Common myeloid progenitor, CD34-positive (primary cell): ENCODE measurements around the gene LMNTD2.
A peak's percentile ranks its signal among the peaks of the same experiment; 100 is the strongest.

ENCODE experiments used
- CTCF ChIA-PET: fragments of 350-600 bp; sonication (Branson Sonifier 250); formaldehyde crosslinking; loops from one replicate; lab custom pipeline; 2021; ENCODE audit warnings: antibody characterized with exemption; lab: Charles Lee
- POLR2A ChIA-PET: fragments of 350-600 bp; sonication (Branson Sonifier 250); formaldehyde crosslinking; loops from one replicate; lab custom pipeline; 2021; ENCODE audit warnings: antibody characterized with exemption; lab: Charles Lee
- DNase-seq, 3 donors: peaks; one replicate each; pipeline versions ENCODE4 v3.0.0 to v3.0.0-alpha.2; 2013
- H3K27ac ChIP-seq, 2 experiments: 1 replicate in 1 of 2; 2 replicates in 1 of 2; pipeline ENCODE4 v1.7.0; 2013; ENCODE audit warnings: inconsistent platforms in 2 of 2, low read length in 2 of 2, mild to moderate bottlenecking in 2 of 2, low read depth in 1 of 2, moderate library complexity in 1 of 2; ENCODE audit not compliant: severe bottlenecking in 2 of 2, insufficient read depth in 1 of 2, poor library complexity in 1 of 2
- H3K27me3 ChIP-seq, 5 experiments: replicated peaks in 2 of 5; 1 replicate in 3 of 5; 2 replicates in 2 of 5; pipeline versions ENCODE4 v1.6.1 to v1.7.0; 2013; ENCODE audit warnings: low read length in 4 of 5, mild to moderate bottlenecking in 2 of 5, moderate library complexity in 2 of 5, inconsistent platforms in 1 of 5; ENCODE audit not compliant: insufficient read depth in 5 of 5, control insufficient read depth in 4 of 5
- H3K36me3 ChIP-seq, 4 experiments: 1 replicate in 2 of 4; 2 replicates in 2 of 4; pipeline versions ENCODE4 v1.6.1 to v1.7.0; 2013; ENCODE audit warnings: low read length in 3 of 4, control low read depth in 1 of 4, mild to moderate bottlenecking in 1 of 4; ENCODE audit not compliant: control insufficient read depth in 4 of 4, insufficient read depth in 4 of 4
- H3K4me1 ChIP-seq, 4 experiments: 1 replicate in 3 of 4; 2 replicates in 1 of 4; pipeline versions ENCODE4 v1.6.1 to v1.7.1; 2013; ENCODE audit warnings: low read length in 3 of 4, mild to moderate bottlenecking in 3 of 4, control low read depth in 1 of 4, inconsistent platforms in 1 of 4, moderate library complexity in 1 of 4; ENCODE audit not compliant: control insufficient read depth in 4 of 4, insufficient read depth in 4 of 4; ENCODE audit errors: control extremely low read depth in 1 of 4
- H3K4me3 ChIP-seq, 7 experiments: 1 replicate in 4 of 7; 2 replicates in 3 of 7; pipeline versions ENCODE4 v1.5.1 to v1.7.0; 2013; ENCODE audit warnings: mild to moderate bottlenecking in 7 of 7, low read length in 6 of 7, moderate library complexity in 6 of 7, inconsistent platforms in 2 of 7, low read depth in 2 of 7, control low read depth in 1 of 7; ENCODE audit not compliant: insufficient read depth in 4 of 7, control insufficient read depth in 1 of 7; ENCODE audit errors: extremely low read depth in 1 of 7
- H3K9me3 ChIP-seq, 5 experiments: 1 replicate in 4 of 5; 2 replicates in 1 of 5; pipeline versions ENCODE4 v1.6.1 to v1.7.1; 2013; ENCODE audit warnings: low read length in 4 of 5, mild to moderate bottlenecking in 2 of 5, inconsistent platforms in 1 of 5, low read depth in 1 of 5, moderate library complexity in 1 of 5; ENCODE audit not compliant: control insufficient read depth in 4 of 5, insufficient read depth in 2 of 5; ENCODE audit errors: control extremely low read depth in 1 of 5
- WGBS: methylation state at CpG from one replicate; pipeline ENCODE4 v1.1.5; 2013; ENCODE audit not compliant: insufficient coverage; 5-methylcytosine and 5-hydroxymethylcytosine counted together

LMNTD2 gene

DNA sequence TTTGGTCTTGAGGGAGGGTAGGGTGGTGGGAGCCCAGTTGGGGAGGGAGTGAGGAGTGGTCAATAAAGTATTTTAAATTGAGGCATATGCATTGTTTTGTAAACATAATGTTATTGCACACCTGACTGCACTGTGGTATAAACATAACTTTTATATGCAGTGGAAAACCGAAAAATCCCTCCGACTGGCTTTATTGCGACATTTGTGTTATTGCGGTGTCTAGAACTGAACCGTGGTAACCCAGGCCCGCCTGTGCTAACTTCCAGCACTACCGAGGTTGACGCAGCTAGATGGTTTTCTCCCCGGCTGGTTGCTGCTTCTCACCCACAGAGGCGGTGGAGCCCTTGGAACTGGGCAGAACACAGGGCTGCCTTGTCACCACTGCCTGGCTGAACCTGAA is 45.9 kb downstream of the LMNTD2 start:
- Histone ChIP-seq H3K36me3 (peaks cover 0 to 10% (median 6%) of the 10 kb centered on the region in 4 experiments), H3K27me3 (no peaks in the 10 kb centered on the region), H3K27ac (no peak overlapping the region), H3K4me1 (peaks cover 0 to 4% (median 3%) of the 10 kb centered on the region in 4 experiments), H3K4me3 (no peak overlapping the region), H3K9me3 (peaks cover 0 to 6% (median 4%) of the 10 kb centered on the region in 5 experiments)
- POLR2A ChIA-PET: no interaction called here
- CTCF ChIA-PET: interaction anchor here (1.0 kb wide), 2 partner anchors 63 to 66 kb away, joined by 3 to 4 read pairs; no protein-coding TSS in a partner anchor
- DNase-seq: no peak
- 96% methylated on average over 9 of the region's 10 CpGs for WGBS

DNA sequence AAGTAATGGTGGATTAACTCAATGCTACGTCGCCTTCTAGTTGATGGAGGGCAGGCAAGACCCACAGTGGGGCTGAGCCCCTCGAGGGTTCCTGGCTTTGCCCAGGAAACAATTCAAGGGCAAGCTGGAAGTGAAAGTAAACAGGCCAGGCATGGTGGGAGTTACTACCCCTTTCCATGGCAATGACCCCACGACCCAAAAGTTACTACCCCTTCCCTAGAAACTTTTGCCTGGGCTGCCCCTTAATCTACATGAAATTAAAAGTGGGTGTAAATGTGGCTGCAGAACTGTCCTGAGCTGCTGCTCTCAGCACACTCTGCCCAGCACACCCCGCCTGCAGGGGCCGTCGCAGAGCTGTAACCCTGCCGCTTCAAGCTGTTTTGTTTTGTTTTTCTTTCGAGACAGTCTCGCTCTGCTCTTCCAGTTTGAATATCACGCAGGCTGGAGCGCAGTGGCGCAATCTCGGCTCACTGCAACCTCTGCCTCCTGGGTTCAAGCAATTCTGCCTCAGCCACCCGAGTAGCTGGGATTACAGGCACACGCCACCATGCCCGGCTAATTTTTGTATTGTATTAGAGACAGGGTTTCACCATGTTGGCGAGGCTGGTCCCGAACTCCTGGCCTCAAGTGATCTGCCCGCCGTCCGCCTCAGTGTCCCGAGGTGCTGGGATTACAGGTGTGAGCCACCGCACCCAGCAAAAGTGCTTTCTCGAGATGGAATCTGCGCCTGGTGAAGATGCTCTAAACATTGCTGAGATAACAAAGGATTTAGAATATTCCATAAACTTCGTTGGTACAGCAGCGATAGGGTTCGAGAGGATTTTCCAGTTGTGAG is 47.6 kb downstream of the LMNTD2 start:
- no peak overlapping the region for H3K27ac ChIP-seq
- no peak overlapping the region for H3K4me3 ChIP-seq
- CTCF ChIA-PET: no interaction called here
- DNase-seq: no peak
- H3K9me3 ChIP-seq: peaks cover 0 to 6% (median 4%) of the 10 kb centered on the region in 5 experiments
- no peaks in the 10 kb centered on the region for H3K27me3 ChIP-seq
- WGBS: 93% methylated on average over 24 of the region's 29 CpGs
- peaks cover 0 to 10% (median 8%) of the 10 kb centered on the region in 4 experiments for H3K36me3 ChIP-seq
- peaks cover 0 to 3% (median under 1%) of the 10 kb centered on the region in 4 experiments for H3K4me1 ChIP-seq
- POLR2A ChIA-PET: no interaction called here

DNA sequence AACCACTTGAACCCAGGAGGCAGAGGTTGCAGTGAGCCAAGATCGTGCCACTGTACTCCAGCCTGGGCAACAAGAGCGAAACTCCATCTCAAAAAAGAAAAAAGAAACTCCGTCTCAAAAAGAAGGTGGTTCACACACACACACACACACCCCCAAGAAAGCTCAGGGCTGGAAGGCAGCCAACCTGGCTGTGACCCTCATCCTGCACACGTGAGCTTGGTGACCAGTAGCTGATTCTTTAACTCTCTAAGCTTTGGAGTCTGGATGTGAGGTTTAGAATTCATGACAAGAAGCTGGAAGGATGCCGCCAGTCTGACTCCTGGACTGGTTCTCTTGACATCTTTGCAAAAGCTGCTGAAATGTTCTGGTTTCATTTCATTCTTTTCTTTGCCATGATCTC is 51.6 kb downstream of the LMNTD2 start:
- Histone ChIP-seq H3K27ac (no peak overlapping the region), H3K4me1 (peaks cover 3 to 34% (median 32%) of the 10 kb centered on the region in 4 experiments), H3K27me3 (peaks cover 0 to 2% (median 0%) of the 10 kb centered on the region in 5 experiments), H3K4me3 (no peak overlapping the region), H3K9me3 (no peaks in the 10 kb centered on the region), H3K36me3 (peaks cover 0 to 9% (median 5%) of the 10 kb centered on the region in 4 experiments)
- CTCF ChIA-PET: interaction anchor here (1.1 to 1.5 kb wide), 4 partner anchors 9 to 60 kb away, joined by 3 to 7 read pairs (median 3); no protein-coding TSS in a partner anchor
- 88% methylated on average over 2 of the region's 5 CpGs for WGBS
- POLR2A ChIA-PET: no interaction called here
- DNase-seq: no peak

DNA sequence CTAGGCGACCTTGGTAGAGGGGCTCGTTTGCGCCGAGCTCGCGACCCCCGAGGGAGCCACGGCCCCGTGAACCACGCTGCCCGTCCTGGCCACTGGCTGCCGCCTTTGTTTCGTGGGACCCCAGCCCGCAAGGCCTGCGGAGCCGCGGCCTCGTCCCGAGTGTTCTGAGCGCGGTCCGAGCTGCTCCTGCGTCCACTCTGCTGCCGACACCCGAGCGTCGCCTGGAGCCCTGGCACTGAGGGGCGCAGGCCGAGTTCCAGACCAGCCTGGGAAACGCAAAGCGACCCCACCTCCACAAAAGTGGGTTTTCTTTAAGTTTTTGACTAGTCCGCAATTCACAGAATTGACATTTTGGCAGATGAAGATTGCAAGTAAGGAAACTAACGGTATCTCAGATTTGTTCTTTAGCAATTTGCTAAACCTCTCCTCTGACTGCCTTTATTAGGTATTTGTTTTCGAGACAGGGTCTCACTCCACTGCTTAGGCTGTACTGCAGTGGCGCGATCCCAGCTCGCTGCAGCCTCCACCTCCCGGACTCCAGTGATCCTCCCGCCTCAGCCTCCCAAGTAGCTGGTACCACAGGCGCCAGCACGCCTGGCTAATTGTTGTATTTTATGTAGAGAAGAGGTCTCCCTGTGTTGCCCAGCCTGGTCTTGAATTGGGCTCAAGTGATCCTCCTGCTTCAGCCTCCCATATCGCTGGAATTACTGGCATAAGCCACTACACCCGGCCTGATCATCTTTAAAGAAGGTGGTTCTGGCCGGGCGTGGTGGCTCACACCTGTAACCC is 52.6 kb downstream of the LMNTD2 start:
- CTCF ChIA-PET: no interaction called here

DNA sequence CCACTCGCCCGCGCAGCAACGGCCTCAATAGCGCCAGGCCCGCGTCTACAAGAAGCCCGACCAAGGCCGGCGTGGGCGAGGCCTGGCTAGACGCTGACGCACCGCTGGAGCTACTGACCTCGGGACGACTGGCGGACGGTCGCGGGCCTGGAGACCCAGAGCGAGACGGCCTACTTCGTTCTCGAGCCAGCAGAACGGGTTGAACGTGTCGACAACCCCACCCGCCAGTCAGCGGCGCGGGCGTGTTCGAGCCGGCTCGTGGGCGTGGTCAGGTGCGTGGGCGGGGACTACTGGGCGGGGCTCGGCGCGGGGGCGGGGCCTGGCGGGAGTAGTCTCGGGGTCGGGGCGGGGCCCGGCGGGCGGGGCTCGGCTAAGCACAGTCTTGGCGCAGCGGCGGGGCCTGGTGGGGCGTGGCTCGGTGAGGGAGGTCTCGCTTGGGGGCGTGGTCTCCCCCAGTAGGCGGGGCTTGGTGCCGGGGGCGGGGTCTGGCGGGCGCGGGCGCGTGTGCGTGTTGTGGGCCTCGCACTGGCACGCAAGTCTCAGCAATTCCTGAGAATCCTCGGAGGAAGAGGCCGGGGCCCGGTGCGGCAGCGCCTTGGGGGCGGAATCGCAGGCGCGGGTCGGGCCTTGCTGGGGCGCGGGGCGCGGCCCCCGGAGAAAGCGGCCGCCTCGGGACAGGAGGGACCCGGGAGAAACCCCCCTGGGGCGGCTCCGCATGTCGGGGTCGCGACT is 53.4 kb downstream of the LMNTD2 start, which contains the start of gene RNH1:
RNH1 (minus strand) TSS at position 248 of the 732 bp plus-strand sequence. CDS start 5,080 bp downstream, outside the sequence.
- peaks cover 3 to 40% (median 37%) of the 10 kb centered on the region in 4 experiments for H3K4me1 ChIP-seq
- peaks cover 0 to 2% (median 0%) of the 10 kb centered on the region in 5 experiments for H3K27me3 ChIP-seq
- peak within 1 kb of the TSS; percentile 99 for H3K27ac ChIP-seq
- H3K9me3 ChIP-seq: no peaks in the 10 kb centered on the region
- peaks cover 0 to 14% (median 5%) of the 10 kb centered on the region in 4 experiments for H3K36me3 ChIP-seq
- DNase-seq: peak; percentile 91 to 94 (median 94)
- ChIA-PET POLR2A (interaction anchor here (0.6 to 1.0 kb wide), 2 partner anchors 9 to 92 kb away, joined by 3 to 5 read pairs; partner anchors contain the start of gene SIGIRR), CTCF (interaction anchor here (1.0 kb wide), 2 partner anchors 13 to 100 kb away, joined by 3 to 4 read pairs; no protein-coding TSS in a partner anchor)
- H3K4me3 ChIP-seq: peak within 1 kb of the TSS; percentile 48 to 91 (median 79)
- WGBS: under 1% methylated on average over 91 of the region's 93 CpGs

More for the DNA sequence above, 52.6 kb downstream of the LMNTD2 start:
- peaks cover 3 to 40% (median 37%) of the 10 kb centered on the region in 4 experiments for H3K4me1 ChIP-seq
- POLR2A ChIA-PET: no interaction called here
- no peak for DNase-seq
- peak overlapping the region; percentile 36 to 79 (median 72) for H3K4me3 ChIP-seq
- H3K9me3 ChIP-seq: no peaks in the 10 kb centered on the region
- peaks cover 0 to 13% (median 5%) of the 10 kb centered on the region in 4 experiments for H3K36me3 ChIP-seq
- WGBS: 40% methylated on average over 39 of the region's 45 CpGs
- peaks cover 0 to 2% (median 0%) of the 10 kb centered on the region in 5 experiments for H3K27me3 ChIP-seq
- peak overlapping the region; percentile 50 to 99 for H3K27ac ChIP-seq
